ENCODE measurements around the gene WDR75.

The WDR75 gene

DNA sequence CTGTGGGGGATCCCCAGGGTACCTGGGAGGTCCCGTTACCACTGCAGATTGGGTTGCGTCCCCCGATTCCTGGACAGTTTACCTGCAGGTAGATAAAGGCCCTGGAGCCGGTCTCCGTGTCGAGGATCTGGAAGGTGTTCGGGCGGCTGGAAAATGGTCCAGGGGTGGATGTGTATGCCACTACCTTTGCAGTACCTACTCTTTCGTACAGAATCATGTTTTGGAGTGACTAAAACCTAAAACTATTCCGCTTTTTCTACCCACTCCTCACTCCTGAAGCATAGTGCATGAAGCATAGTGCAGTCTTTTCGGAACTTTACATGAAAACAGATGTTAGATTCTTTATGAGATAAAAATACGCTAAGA is 418 bp downstream of the WDR75 start:
- no peak for DNase-seq (ENCODE audit: extremely low read depth, low read depth)

GRCh38 chr2:189442468-189442867 is 1.2 kb downstream of the WDR75 start:
- no peak for DNase-seq (ENCODE audit: extremely low read depth, low read depth)
- TF ChIP-seq, protein P1, sequence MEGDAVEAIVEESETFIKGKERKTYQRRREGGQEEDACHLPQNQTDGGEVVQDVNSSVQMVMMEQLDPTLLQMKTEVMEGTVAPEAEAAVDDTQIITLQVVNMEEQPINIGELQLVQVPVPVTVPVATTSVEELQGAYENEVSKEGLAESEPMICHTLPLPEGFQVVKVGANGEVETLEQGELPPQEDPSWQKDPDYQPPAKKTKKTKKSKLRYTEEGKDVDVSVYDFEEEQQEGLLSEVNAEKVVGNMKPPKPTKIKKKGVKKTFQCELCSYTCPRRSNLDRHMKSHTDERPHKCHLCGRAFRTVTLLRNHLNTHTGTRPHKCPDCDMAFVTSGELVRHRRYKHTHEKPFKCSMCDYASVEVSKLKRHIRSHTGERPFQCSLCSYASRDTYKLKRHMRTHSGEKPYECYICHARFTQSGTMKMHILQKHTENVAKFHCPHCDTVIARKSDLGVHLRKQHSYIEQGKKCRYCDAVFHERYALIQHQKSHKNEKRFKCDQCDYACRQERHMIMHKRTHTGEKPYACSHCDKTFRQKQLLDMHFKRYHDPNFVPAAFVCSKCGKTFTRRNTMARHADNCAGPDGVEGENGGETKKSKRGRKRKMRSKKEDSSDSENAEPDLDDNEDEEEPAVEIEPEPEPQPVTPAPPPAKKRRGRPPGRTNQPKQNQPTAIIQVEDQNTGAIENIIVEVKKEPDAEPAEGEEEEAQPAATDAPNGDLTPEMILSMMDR (IDR thresholded peaks at IDR 0.05; ENCODE audit: low read depth, low read length): no peak

More for the DNA sequence above, 418 bp downstream of the WDR75 start:
- TF ChIP-seq, protein P1 (IDR thresholded peaks at IDR 0.05; ENCODE audit: low read depth, low read length): no peak

GRCh38 chr2:189444322-189444721 is 3.0 kb downstream of the WDR75 start:
- no peak for DNase-seq (ENCODE audit: extremely low read depth, low read depth)
- TF ChIP-seq, protein P1 (IDR thresholded peaks at IDR 0.05; ENCODE audit: low read depth, low read length): no peak

GRCh38 chr2:189446780-189447179 is 5.5 kb downstream of the WDR75 start:
- TF ChIP-seq, protein P1 (IDR thresholded peaks at IDR 0.05; ENCODE audit: low read depth, low read length): no peak

DNA sequence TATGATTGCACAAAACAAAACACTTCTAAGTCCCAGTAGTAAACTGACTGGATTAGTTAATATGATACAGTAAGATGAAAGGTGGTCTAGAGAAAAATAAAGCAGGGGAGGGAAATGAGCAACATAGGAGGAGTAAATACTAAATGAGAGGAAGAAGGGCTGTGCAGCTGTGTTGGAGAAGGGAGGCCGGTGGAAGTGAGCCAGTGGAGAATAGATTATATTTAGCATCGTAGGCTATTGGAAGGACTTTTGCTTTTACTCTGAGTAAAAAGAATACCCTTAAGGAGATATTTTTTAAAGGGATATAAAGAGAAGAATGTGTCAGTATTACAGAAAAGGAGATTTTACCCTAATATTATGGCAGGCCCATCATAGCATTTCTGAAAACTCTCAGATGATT is 12.7 kb downstream of the WDR75 start:
- TF ChIP-seq, protein P1 (IDR thresholded peaks at IDR 0.05; ENCODE audit: low read depth, low read length): no peak

More at GRCh38 chr2:189446780-189447179, 5.5 kb downstream of the WDR75 start:
- DNase-seq (ENCODE audit: extremely low read depth, low read depth): no peak

GRCh38 chr2:189465076-189465475 is 23.8 kb downstream of the WDR75 start:
- TF ChIP-seq, protein P1 (IDR thresholded peaks at IDR 0.05; ENCODE audit: low read depth, low read length): no peak
- no peak for DNase-seq (ENCODE audit: extremely low read depth, low read depth)

More for the DNA sequence above, 12.7 kb downstream of the WDR75 start:
- no peak for DNase-seq (ENCODE audit: extremely low read depth, low read depth)

- TF ChIP-seq, protein P1 (IDR thresholded peaks at IDR 0.05; ENCODE audit: low read depth, low read length): no peak
- DNase-seq (ENCODE audit: extremely low read depth, low read depth): no peak
These were observed 24.2 kb downstream of the WDR75 start for GRCh38 chr2:189465478-189465877.
